Eye (tissue), 1 donor: ENCODE data around the gene ZFYVE28.

Source experiments
- DNase-seq: peaks from one replicate; pipeline ENCODE4 v3.0.0-alpha.2; 2015

ZFYVE28 gene

GRCh38 chr4:2330091-2331042, 88.1 kb downstream of the ZFYVE28 start:
- no peak for DNase-seq

- DNase-seq = no peak
Observed at GRCh38 chr4:2327579-2327978, 90.9 kb downstream of the ZFYVE28 start.

- no peak for DNase-seq
Observed at GRCh38 chr4:2324891-2325290, 93.6 kb downstream of the ZFYVE28 start.

GRCh38 chr4:2322841-2323240, 95.6 kb downstream of the ZFYVE28 start:
- peak; percentile 20 for DNase-seq

GRCh38 chr4:2322227-2322626, 96.2 kb downstream of the ZFYVE28 start:
- DNase-seq = no peak

- DNase-seq = no peak
Observed at GRCh38 chr4:2321279-2322196, 96.9 kb downstream of the ZFYVE28 start.

- DNase-seq = no peak
Observed at GRCh38 chr4:2320746-2321145, 97.7 kb downstream of the ZFYVE28 start.

- DNase-seq = no peak
Observed at GRCh38 chr4:2320152-2320551, 98.3 kb downstream of the ZFYVE28 start.

- DNase-seq = no peak
Observed at GRCh38 chr4:2318885-2319284, 99.6 kb downstream of the ZFYVE28 start.

GRCh38 chr4:2318476-2318875, 100.0 kb downstream of the ZFYVE28 start:
- DNase-seq = no peak

- DNase-seq = no peak
Observed at GRCh38 chr4:2313366-2313765, 105.1 kb downstream of the ZFYVE28 start.

GRCh38 chr4:2306773-2307410, 111.6 kb downstream of the ZFYVE28 start:
- DNase-seq = no peak

GRCh38 chr4:2305766-2306501, 112.5 kb downstream of the ZFYVE28 start:
- DNase-seq = no peak

- DNase-seq = no peak
Observed at GRCh38 chr4:2304877-2305561, 113.4 kb downstream of the ZFYVE28 start.

- no peak for DNase-seq
Observed at GRCh38 chr4:2304321-2304876, 114.0 kb downstream of the ZFYVE28 start.

- DNase-seq = no peak
Observed at GRCh38 chr4:2303686-2304320, 114.6 kb downstream of the ZFYVE28 start.

GRCh38 chr4:2303121-2303685, 115.2 kb downstream of the ZFYVE28 start:
- no peak for DNase-seq

GRCh38 chr4:2302387-2303119, 115.9 kb downstream of the ZFYVE28 start:
- DNase-seq = no peak

GRCh38 chr4:2301806-2302205, 116.6 kb downstream of the ZFYVE28 start:
- DNase-seq = no peak

GRCh38 chr4:2301225-2301642, 117.2 kb downstream of the ZFYVE28 start:
- DNase-seq = no peak
